CD8-positive, alpha-beta memory T cell (primary cell): ENCODE data around the gene GTPBP8. TPM values are rescaled to one million over a fixed set of nuclear protein-coding genes. Genes with fewer than 3 reads are reported as not detected.

ENCODE experiments used
- CTCF ChIA-PET: fragments of 350-600 bp; sonication (Branson Sonifier 250); formaldehyde crosslinking; loops from one replicate; lab custom pipeline; 2021; ENCODE audit warnings: antibody characterized with exemption; lab: Charles Lee
- POLR2A ChIA-PET: fragments of 350-600 bp; sonication (Branson Sonifier 250); formaldehyde crosslinking; loops from one replicate; lab custom pipeline; 2021; ENCODE audit warnings: antibody characterized with exemption; lab: Charles Lee
- DNase-seq, 5 donors: peaks; one replicate each; pipeline versions ENCODE4 v3.0.0 to v3.0.0-alpha.2; 2020 to 2022; ENCODE audit warnings: mixed read lengths in 1 of 5
- H3K27ac ChIP-seq: one replicate; pipeline ENCODE4 v1.7.0; 2013; ENCODE audit warnings: low read depth, mild to moderate bottlenecking, low read length, moderate library complexity
- H3K27me3 ChIP-seq: 2 replicates; pipeline ENCODE4 v1.7.0; 2013; ENCODE audit warnings: low read length, mild to moderate bottlenecking; ENCODE audit not compliant: insufficient read depth, poor library complexity, severe bottlenecking
- H3K36me3 ChIP-seq: 2 replicates; pipeline ENCODE4 v1.7.0; 2013; ENCODE audit warnings: mild to moderate bottlenecking, low read length, moderate library complexity; ENCODE audit not compliant: insufficient read depth
- H3K4me1 ChIP-seq: 2 replicates; pipeline ENCODE4 v1.7.0; 2013; ENCODE audit warnings: mild to moderate bottlenecking, low read length, moderate library complexity; ENCODE audit not compliant: insufficient read depth
- H3K4me3 ChIP-seq: 2 replicates; pipeline ENCODE4 v1.7.0; 2013; ENCODE audit warnings: mild to moderate bottlenecking, low read length
- H3K9me3 ChIP-seq: 2 replicates; pipeline ENCODE4 v1.7.0; 2013; ENCODE audit warnings: mild to moderate bottlenecking, low read length
- H3K27ac Mint-ChIP-seq, 8 donors: one replicate each; pipeline ENCODE4 v1.8.0; 2020 to 2021; ENCODE audit warnings: mixed read lengths in 8 of 8, mild to moderate bottlenecking in 6 of 8, inconsistent platforms in 3 of 8, moderate library complexity in 3 of 8
- H3K27me3 Mint-ChIP-seq, 2 donors: one replicate each; pipeline ENCODE4 v1.8.0; 2020 to 2021; ENCODE audit warnings: mixed read lengths in 2 of 2, mild to moderate bottlenecking in 1 of 2, moderate library complexity in 1 of 2
- H3K36me3 Mint-ChIP-seq, 3 donors: one replicate each; pipeline ENCODE4 v1.8.0; 2020 to 2021; ENCODE audit warnings: mixed read lengths in 3 of 3, inconsistent platforms in 1 of 3, mild to moderate bottlenecking in 1 of 3
- H3K4me1 Mint-ChIP-seq, 3 donors: one replicate each; pipeline ENCODE4 v1.8.0; 2020 to 2021; ENCODE audit warnings: mixed read lengths in 3 of 3, inconsistent platforms in 1 of 3, mild to moderate bottlenecking in 1 of 3
- H3K4me3 Mint-ChIP-seq, 7 donors: one replicate each; pipeline ENCODE4 v1.8.0; 2020 to 2021; ENCODE audit warnings: mixed read lengths in 7 of 7, mild to moderate bottlenecking in 6 of 7, moderate library complexity in 4 of 7, inconsistent platforms in 2 of 7
- H3K9me3 Mint-ChIP-seq, 5 donors: one replicate each; pipeline ENCODE4 v1.8.0; 2020 to 2022; ENCODE audit warnings: mixed read lengths in 5 of 5, mild to moderate bottlenecking in 3 of 5, moderate library complexity in 2 of 5, inconsistent platforms in 1 of 5
- polyA plus RNA-seq: library from polyadenylated mRNA; unstranded; fragments of 300-500 nt; fragmentation: Illumina TruSeq; gene quantifications from one replicate; pipeline ENCODE4 v1.2.3, GENCODE V29; 2021
- total RNA-seq, 2 experiments: library from RNA; stranded (reverse); gene quantifications; one replicate each; pipeline ENCODE4 v1.2.3, GENCODE V29; 2021

The GTPBP8 gene
- total RNA-seq: 10 to 100 TPM; 29.3 to 29.4 TPM
- polyA plus RNA-seq: 23.9 TPM

DNA sequence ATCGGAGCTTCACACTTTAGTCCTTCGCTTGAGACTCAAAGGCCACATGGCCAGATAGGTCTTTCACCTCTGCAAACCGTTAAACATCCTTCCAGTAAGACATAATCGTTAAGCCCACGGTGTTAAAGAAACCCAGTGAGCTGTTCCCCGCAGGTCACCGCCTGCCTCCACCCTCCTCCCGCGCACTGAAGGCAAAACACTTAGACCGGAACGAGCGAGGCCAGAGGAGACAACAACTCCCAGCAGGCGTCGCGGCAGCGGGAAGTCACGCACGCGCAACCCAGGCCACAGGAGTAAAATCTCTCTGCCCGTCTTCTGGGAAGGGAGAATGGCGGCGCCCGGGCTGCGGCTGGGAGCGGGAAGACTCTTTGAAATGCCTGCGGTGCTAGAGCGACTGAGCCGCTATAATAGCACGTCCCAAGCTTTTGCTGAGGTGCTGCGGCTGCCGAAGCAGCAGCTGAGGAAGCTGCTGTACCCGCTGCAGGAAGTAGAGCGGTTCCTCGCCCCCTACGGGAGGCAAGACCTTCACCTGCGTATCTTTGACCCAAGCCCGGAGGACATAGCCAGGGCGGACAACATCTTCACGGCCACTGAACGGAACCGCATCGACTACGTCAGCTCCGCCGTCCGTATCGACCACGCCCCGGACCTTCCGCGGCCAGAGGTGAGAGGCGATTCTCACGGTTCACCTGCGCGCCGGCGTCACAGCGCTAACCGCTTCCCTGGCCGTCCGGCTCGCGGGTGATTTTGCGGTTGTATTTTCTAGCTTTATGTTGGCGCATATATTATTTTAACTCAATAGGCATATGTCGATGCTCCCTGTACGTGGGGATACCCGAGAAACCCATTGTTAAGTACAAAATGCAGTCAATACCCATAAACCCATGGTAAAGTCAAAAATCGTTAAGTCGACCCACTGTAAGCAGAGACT, at the start of gene GTPBP8:
Gene GTPBP8, plus strand, starts transcription at position 313 of the 931 bp plus-strand sequence. Its CDS starts 16 bp downstream, at position 329.
- Histone ChIP-seq H3K27ac (peak within 1 kb of the TSS; percentile 95), H3K4me1 (peaks cover 23% of the 10 kb centered on the region), H3K4me3 (peak within 1 kb of the TSS; percentile 91), H3K36me3 (no peaks in the 10 kb centered on the region), H3K9me3 (no peaks in the 10 kb centered on the region), H3K27me3 (no peaks in the 10 kb centered on the region)
- ChIA-PET CTCF (interaction anchor here (0.9 to 5.1 kb wide), 14 partner anchors 10 to 349 kb away, joined by 3 to 35 read pairs (median 4); a partner anchor contains a TSS), POLR2A (interaction anchor here (0.7 to 2.0 kb wide), 8 partner anchors 10 to 348 kb away, joined by 3 to 11 read pairs (median 3); partner anchors contain the start of gene CD200R1)
- H3K27ac Mint-ChIP-seq: peak within 1 kb of the TSS; percentile 92 to 98 (median 96)
- peak; percentile 76 to 87 (median 79) for DNase-seq
- no peaks in the 10 kb centered on the region for H3K9me3 Mint-ChIP-seq
- peaks cover 49 to 74% (median 64%) of the 10 kb centered on the region in 3 donors for H3K4me1 Mint-ChIP-seq
- H3K36me3 Mint-ChIP-seq: peaks cover 0 to 39% (median 4%) of the 10 kb centered on the region in 3 donors
- peak within 1 kb of the TSS; percentile 95 to 98 (median 97) for H3K4me3 Mint-ChIP-seq
- peaks cover 0 to 2% of the 10 kb centered on the region in 2 donors for H3K27me3 Mint-ChIP-seq

GRCh38 chr3:112948346-112948838, 42.4 kb upstream of the GTPBP8 start:
- peaks cover 26 to 51% (median 49%) of the 10 kb centered on the region in 3 donors for H3K4me1 Mint-ChIP-seq
- ChIA-PET POLR2A (no interaction called here), CTCF (interaction anchor here (1.7 kb wide), 1 partner anchor 51 kb away, joined by 3 read pairs; no protein-coding TSS in a partner anchor)
- H3K9me3 Mint-ChIP-seq: peaks cover 8 to 14% (median 13%) of the 10 kb centered on the region in 5 donors
- Histone ChIP-seq H3K4me3 (no peak overlapping the region), H3K4me1 (no peaks in the 10 kb centered on the region), H3K36me3 (no peaks in the 10 kb centered on the region), H3K9me3 (no peaks in the 10 kb centered on the region), H3K27ac (no peak overlapping the region), H3K27me3 (no peaks in the 10 kb centered on the region)
- H3K36me3 Mint-ChIP-seq: peaks cover 15 to 46% (median 41%) of the 10 kb centered on the region in 3 donors
- peak overlapping the region in 2 of 8 donors; percentile 7 to 58 for H3K27ac Mint-ChIP-seq
- peaks cover 0 to 1% of the 10 kb centered on the region in 2 donors for H3K27me3 Mint-ChIP-seq
- no peak overlapping the region for H3K4me3 Mint-ChIP-seq
- no peak for DNase-seq

GRCh38 chr3:112956351-112956750, 34.4 kb upstream of the GTPBP8 start:
- Mint-ChIP-seq H3K27ac (no peak overlapping the region), H3K4me1 (peaks cover 19 to 53% (median 50%) of the 10 kb centered on the region in 3 donors), H3K4me3 (no peak overlapping the region), H3K36me3 (peaks cover 6 to 37% (median 28%) of the 10 kb centered on the region in 3 donors), H3K9me3 (peaks cover 6 to 18% (median 15%) of the 10 kb centered on the region in 5 donors), H3K27me3 (peaks cover 0 to 1% of the 10 kb centered on the region in 2 donors)
- H3K27me3 ChIP-seq: no peaks in the 10 kb centered on the region
- ChIA-PET POLR2A (no interaction called here), CTCF (interaction anchor here (1.3 kb wide), 1 partner anchor 15 kb away, joined by 3 read pairs; no protein-coding TSS in a partner anchor)
- H3K9me3 ChIP-seq: peaks cover 4% of the 10 kb centered on the region
- no peak overlapping the region for H3K27ac ChIP-seq
- DNase-seq: no peak
- no peaks in the 10 kb centered on the region for H3K36me3 ChIP-seq
- H3K4me1 ChIP-seq: peaks cover 13% of the 10 kb centered on the region
- H3K4me3 ChIP-seq: no peak overlapping the region

DNA sequence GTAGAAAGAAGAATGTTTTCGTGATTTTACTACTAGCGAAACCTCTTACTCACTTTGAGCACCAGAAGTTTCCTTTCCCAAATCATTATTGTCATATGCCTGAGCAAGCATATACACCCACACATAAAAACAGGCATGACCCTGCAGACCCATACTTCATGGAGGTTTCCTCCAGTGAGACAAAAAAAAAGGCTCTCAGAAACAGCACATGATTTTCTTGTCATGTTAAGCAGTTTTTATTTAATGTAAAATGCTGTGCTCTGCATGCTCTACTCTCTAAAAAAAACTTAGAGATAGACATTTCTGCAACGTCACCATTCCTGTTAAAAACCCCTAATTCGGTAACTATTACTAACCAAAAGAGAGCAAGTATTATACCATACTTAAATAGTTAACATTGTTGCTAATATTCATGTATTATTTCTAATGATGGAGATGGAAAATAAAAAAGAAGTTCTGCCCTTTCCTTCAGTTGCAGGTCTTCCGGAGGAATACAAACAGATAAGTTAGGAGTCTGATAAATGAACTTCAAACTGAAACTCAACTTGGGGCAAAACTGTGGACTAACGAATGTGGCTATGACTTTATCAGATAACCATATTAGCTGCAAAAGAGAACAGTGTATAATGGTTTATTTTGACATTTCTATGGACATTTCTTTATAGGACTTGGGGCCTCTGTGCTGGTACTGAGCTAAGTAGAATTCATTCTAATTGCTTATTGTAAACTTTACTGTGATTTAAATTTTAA, 31.8 kb upstream of the GTPBP8 start:
- ChIA-PET POLR2A (no interaction called here), CTCF (no interaction called here)
- peak overlapping the region in 6 of 8 donors; percentile 3 to 76 (median 18) for H3K27ac Mint-ChIP-seq
- no peak overlapping the region for H3K4me3 ChIP-seq
- peaks cover 13 to 59% (median 43%) of the 10 kb centered on the region in 3 donors for H3K36me3 Mint-ChIP-seq
- no peak overlapping the region for H3K27ac ChIP-seq
- H3K9me3 Mint-ChIP-seq: peaks cover 21 to 30% (median 28%) of the 10 kb centered on the region in 5 donors
- H3K36me3 ChIP-seq: no peaks in the 10 kb centered on the region
- no peaks in the 10 kb centered on the region for H3K27me3 Mint-ChIP-seq
- no peak for DNase-seq
- no peaks in the 10 kb centered on the region for H3K27me3 ChIP-seq
- peaks cover 13% of the 10 kb centered on the region for H3K4me1 ChIP-seq
- peaks cover 13% of the 10 kb centered on the region for H3K9me3 ChIP-seq
- H3K4me1 Mint-ChIP-seq: peaks cover 26 to 62% (median 59%) of the 10 kb centered on the region in 3 donors
- peak overlapping the region; percentile 9 to 76 (median 70) for H3K4me3 Mint-ChIP-seq

- Histone ChIP-seq H3K27me3 (no peaks in the 10 kb centered on the region), H3K4me1 (peaks cover 32% of the 10 kb centered on the region), H3K9me3 (peaks cover 9% of the 10 kb centered on the region), H3K27ac (no peak overlapping the region), H3K36me3 (no peaks in the 10 kb centered on the region), H3K4me3 (no peak overlapping the region)
- DNase-seq: no peak
- CTCF ChIA-PET: interaction anchor here (1.3 kb wide), 1 partner anchor 321 kb away, joined by 4 read pairs; no protein-coding TSS in a partner anchor
- Mint-ChIP-seq H3K27me3 (no peaks in the 10 kb centered on the region), H3K9me3 (peaks cover 14 to 28% (median 21%) of the 10 kb centered on the region in 5 donors), H3K27ac (peak overlapping the region in 1 of 8 donors; percentile 9), H3K4me3 (no peak overlapping the region), H3K36me3 (peaks cover 27 to 46% (median 43%) of the 10 kb centered on the region in 3 donors), H3K4me1 (peaks cover 43 to 78% (median 75%) of the 10 kb centered on the region in 3 donors)
- POLR2A ChIA-PET: no interaction called here
Observed at GRCh38 chr3:112963683-112964082, 27.1 kb upstream of the GTPBP8 start.

GRCh38 chr3:112965656-112966055, 25.1 kb upstream of the GTPBP8 start:
- no peak for DNase-seq
- CTCF ChIA-PET: interaction anchor here (1.2 to 1.5 kb wide), 3 partner anchors 9 to 322 kb away, joined by 3 to 4 read pairs (median 3); partner anchors contain the start of gene CD200R1
- no peaks in the 10 kb centered on the region for H3K27me3 Mint-ChIP-seq
- Histone ChIP-seq H3K4me3 (no peak overlapping the region), H3K4me1 (peaks cover 33% of the 10 kb centered on the region), H3K36me3 (no peaks in the 10 kb centered on the region), H3K27me3 (no peaks in the 10 kb centered on the region), H3K9me3 (peaks cover 9% of the 10 kb centered on the region), H3K27ac (no peak overlapping the region)
- H3K9me3 Mint-ChIP-seq: peaks cover 14 to 28% (median 21%) of the 10 kb centered on the region in 5 donors
- peak overlapping the region in 1 of 8 donors; percentile 7 for H3K27ac Mint-ChIP-seq
- peaks cover 26 to 46% (median 43%) of the 10 kb centered on the region in 3 donors for H3K36me3 Mint-ChIP-seq
- POLR2A ChIA-PET: no interaction called here
- peaks cover 45 to 77% (median 74%) of the 10 kb centered on the region in 3 donors for H3K4me1 Mint-ChIP-seq
- H3K4me3 Mint-ChIP-seq: no peak overlapping the region

DNA sequence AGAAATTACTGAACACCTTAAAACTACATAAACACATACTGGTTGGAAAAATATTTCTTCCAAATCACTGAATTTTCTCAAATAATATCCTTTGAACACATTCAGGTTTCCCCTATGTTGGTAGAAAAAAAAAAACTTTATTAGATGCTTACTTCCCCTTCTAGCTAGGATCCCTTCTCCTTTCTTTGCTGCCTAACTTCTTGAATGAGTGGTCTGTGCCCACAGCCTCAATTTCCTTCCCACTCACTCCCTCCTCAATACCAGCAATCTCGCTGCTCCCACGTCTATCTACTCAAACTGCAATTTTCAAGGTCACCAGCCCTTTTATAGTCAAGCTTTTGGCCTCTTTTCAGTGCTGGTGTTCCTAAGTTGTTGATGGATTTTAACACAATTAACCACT, 24.2 kb upstream of the GTPBP8 start:
- Histone ChIP-seq H3K9me3 (peaks cover 9% of the 10 kb centered on the region), H3K27ac (no peak overlapping the region), H3K4me1 (peaks cover 41% of the 10 kb centered on the region), H3K36me3 (no peaks in the 10 kb centered on the region), H3K4me3 (no peak overlapping the region), H3K27me3 (no peaks in the 10 kb centered on the region)
- DNase-seq: no peak
- no peaks in the 10 kb centered on the region for H3K27me3 Mint-ChIP-seq
- H3K36me3 Mint-ChIP-seq: peaks cover 25 to 44% (median 42%) of the 10 kb centered on the region in 3 donors
- POLR2A ChIA-PET: no interaction called here
- peaks cover 14 to 28% (median 21%) of the 10 kb centered on the region in 5 donors for H3K9me3 Mint-ChIP-seq
- peak overlapping the region in 4 of 8 donors; percentile 6 to 36 (median 20) for H3K27ac Mint-ChIP-seq
- peaks cover 48 to 78% (median 77%) of the 10 kb centered on the region in 3 donors for H3K4me1 Mint-ChIP-seq
- peak overlapping the region in 2 of 7 donors; percentile 1 to 17 for H3K4me3 Mint-ChIP-seq
- CTCF ChIA-PET: interaction anchor here (0.7 to 1.5 kb wide), 2 partner anchors 323 to 502 kb away, joined by 3 read pairs; no protein-coding TSS in a partner anchor
